HG03025 (cell line): ENCODE data around the gene TMCO4.

Experiments
- ATAC-seq: cut with Tn5 transposase; IDR thresholded peaks from one replicate; pipeline ENCODE4 v1.9.1; 2021; ENCODE audit warnings: mild to moderate bottlenecking, moderate library complexity; ENCODE audit not compliant: unreplicated experiment, low FRiP score

The TMCO4 gene

DNA sequence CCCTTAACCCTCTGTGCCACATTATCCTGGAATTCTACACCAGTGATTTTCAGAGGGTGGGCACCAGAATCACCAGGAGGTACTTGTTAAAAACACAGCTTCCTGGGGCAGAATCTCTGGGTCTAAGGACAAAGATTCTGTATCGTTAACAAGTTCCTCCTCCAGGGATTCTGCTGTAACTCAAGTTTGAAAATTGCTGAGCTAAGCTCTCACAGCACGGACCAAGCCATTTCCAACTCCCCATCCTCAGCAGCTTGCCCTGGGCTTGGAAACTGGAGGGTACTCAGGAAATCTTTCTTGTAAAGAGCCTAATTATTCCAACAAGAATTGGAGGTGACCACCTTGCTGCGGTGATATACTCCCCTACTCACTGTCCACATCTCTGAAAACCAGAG, 48.8 kb downstream of the TMCO4 start:
- ATAC-seq, result no peak

DNA sequence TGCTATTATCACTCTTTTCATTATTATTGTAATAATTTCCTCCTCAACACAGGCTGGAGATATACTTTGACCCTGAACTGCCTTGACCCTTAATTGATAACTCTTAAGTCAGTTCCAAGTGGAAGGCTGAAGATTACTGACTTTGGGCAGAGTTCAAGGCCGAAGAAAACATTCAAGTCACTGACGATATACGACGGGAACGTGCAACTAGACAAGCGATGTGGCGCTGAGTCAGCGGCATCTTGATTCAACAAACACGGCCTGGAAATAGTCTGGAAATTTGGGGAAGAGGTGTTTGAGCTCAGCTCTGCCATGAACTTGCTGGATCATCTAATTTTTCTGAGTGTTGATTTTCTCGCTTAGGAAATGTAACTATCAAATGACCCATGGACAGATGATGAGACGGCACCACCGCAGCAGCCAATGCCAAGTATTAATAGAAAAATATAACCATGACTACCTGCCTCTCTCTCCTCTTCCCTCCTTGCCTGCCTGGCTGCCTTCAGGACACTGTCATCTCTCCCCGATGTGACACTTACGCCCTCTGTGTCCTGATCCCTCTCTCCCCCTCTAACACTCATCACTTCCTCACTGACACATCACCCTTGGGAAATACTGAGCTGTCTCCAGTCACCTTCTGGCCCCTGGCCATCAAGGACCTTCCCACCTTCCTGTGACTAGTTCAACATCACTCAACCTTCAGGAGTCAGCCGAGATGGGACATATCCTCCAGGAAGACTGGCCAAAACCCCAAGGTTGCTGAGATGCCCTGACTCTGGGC, 49.4 kb downstream of the TMCO4 start:
- ATAC-seq, result no peak

DNA sequence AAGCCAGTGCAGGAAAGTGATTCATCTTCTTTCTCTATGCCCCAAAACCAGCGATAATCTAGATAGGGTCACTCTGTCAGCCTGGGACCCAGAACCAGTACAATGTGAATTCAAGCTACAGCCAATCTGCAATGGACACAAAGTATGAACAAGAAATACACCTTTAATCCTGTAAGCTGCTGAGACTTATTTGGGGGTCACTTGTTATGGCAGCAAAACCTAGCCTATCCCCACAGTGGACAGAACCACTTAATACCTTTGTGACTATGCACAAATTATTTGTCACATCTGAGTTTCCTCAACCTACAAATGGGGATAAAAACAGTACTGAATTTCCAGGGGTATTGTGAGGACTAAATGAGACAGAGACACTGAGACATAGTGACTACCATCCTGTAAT, 50.0 kb downstream of the TMCO4 start:
- no peak for ATAC-seq

DNA sequence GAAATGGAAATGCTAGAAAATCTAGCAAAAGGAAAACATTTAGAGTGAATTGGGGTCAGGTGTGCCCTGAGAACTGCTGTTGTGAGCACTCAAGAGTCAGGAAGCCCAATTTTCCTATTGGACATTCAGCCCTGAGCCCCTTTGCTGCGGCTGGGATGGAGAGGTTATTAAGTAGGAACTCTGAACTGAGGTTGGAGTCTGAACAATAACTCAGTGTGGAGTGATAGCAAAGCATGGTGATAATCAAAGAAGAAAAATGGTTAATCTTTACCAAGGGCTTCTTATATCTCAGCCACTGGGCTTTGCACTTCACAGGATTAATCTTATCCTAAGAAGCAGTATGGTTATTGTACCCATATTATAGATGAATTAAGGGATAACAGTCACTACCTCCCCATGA, 52.0 kb downstream of the TMCO4 start:
- no peak for ATAC-seq

DNA sequence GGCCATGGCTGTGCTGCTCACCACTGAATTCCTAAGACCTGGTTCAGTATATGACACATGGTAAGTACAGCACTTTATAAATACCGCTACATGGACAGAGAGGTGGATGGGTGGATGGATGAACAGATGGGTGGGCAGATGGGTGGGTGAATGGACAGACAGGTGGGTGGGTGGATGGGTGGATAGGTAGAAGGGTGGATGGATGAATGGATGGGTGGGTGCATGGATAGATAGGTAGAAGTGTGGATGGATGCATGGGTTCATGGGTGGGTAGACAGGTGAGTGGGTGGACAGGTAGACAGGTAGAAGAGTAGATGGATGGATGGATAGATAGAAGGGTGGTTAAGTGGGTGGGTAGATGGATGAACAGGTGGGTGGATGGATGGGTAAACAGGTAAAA, 54.8 kb downstream of the TMCO4 start:
- ATAC-seq, result no peak

DNA sequence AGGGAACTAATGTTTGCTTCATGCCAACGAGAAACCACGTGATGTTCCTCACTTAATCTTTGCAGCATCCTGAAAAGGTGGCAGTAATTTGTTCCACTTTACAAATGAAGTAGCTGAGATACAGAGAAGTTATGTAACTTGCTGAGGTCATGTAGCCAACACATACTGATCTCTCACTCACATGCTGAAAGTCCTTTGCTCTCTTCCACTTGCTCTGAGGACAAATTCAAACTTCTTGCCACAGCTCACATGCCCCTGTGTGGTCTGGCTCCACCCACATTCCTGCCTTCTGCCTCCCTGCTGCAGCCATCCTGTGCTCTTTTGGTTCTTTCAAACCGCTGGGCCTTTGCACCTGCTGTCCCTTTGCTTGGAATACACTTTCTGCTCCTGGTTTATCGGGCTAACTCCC, 55.4 kb downstream of the TMCO4 start:
- ATAC-seq, result no peak

DNA sequence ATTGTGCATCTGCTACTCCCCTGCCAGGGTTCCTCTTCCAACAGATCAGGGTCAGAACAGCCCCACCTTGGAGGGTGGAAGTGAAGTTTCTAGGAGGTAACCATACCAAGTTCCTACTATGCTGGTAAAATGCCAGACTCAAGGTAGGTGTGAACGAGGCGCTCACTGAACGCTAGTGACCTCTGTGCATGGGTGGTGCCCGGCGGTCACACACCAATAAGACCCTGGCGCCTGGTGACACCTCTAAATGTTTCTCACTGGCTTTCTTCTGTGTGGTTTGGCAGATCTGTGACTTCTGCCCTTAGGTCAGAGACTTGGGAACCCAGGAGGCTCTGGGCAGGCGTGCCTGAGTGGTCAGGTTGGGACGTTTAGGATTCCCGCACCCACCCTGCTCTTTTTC, 55.9 kb downstream of the TMCO4 start:
- no peak for ATAC-seq

DNA sequence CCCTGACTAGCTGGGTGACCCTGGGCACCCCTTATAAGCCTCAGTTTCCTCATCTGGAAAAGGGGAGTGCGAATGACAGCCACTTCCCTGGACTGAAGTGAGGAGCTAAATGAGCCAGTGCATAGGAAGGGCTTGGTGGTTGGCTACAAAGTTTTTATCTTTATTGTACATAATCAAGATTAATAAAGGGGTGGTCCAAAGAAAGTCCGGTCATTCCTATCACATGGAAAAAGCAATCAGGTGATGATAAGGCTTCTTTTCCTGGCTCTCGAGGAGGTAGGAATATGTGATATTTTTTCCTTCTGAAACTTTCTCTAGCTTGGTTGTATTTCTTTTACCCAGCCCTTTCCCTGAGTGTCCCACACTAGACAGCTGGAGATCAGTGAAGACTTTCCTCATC, 56.5 kb downstream of the TMCO4 start:
- ATAC-seq, result no peak

DNA sequence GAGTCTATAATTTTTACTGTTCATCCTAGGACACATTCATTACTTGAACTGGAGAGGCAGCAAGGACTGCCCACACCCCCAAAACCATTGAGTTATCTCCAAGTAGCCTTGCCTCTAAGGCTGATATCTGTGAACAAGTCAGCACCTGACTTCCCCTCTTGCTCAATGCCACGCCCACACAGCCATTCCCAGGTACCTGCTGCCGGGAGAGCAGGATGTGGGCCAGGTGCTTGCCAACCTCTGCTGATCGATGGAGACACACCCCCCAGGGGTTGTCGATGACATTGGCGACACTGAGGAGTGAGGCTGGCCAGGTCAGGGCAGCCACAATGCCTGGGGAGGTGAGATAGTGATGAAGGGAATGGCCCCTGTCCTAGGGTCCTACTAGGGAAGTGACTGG, 60.1 kb downstream of the TMCO4 start:
- ATAC-seq, result no peak

DNA sequence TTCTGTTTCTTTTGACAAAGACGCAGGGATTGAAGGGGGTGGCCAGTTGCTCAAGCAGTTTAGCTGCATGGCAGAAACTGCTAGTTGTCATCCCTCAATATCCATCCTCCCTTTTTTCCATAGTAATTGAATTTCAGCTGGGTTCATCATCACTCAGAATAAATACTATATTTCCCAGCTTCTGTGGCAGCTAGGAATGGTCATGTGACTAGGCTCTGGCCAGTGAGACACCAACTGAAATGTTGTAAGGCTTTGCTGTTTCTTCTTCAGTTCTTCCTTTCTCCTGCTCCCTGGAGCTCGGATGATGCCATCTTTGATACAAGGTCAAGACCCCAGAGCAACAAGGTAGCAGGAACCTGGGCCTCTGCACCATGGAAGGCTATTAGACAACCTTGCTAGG, 61.0 kb downstream of the TMCO4 start:
- ATAC-seq, result no peak

DNA sequence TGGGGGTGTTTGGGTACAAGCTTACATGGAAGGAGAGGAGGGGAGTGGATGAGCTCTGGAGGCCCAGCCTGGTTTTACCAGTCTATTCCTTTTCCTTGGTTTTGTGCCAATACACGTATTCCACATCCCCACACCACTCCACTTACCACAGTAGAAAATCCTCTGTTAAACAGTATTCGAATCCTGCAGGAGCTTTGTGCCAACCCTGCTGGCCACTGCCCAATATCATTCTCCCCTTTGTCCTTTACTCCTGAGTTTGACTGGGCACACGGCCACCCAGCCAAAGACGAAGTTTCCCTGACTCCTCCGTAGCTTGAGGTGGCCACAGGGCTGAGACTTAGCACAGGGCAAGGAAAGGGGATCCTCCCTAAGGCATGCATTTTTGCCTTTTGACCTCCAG, 61.6 kb downstream of the TMCO4 start:
- no peak for ATAC-seq

DNA sequence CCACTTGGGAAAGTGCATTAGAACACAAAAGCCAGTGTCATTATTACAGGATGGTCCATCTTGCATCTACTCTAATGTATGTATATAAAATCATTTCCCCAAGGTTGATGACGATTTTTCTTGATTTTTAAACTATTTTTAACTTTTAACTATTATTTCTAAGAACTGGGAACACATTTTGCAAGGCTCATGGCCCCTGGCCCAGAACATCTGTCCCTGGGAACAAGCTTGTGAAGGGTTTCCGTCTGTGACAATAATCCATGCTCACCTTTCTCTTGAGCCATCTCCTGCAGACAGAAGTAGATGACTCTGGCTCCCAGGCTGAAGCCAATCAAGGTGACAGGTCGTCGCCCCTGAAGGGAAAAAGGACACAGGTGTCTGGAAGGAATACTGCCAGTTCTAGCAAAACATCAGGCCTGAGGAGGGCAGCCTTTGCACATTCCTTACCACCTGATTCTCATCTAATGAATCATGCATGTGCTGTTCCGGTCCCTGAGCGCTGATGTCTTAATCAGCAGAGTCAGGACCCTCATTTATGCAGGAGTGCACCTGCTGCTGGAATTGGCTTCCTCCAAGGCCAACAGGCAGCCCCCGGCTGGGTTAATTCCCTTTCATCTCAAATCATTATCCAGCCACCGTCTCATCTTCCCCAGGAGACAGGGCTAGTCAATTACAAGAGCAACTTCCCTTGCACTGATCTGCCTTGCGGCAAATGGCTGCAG, 62.5 kb downstream of the TMCO4 start:
- no peak for ATAC-seq

DNA sequence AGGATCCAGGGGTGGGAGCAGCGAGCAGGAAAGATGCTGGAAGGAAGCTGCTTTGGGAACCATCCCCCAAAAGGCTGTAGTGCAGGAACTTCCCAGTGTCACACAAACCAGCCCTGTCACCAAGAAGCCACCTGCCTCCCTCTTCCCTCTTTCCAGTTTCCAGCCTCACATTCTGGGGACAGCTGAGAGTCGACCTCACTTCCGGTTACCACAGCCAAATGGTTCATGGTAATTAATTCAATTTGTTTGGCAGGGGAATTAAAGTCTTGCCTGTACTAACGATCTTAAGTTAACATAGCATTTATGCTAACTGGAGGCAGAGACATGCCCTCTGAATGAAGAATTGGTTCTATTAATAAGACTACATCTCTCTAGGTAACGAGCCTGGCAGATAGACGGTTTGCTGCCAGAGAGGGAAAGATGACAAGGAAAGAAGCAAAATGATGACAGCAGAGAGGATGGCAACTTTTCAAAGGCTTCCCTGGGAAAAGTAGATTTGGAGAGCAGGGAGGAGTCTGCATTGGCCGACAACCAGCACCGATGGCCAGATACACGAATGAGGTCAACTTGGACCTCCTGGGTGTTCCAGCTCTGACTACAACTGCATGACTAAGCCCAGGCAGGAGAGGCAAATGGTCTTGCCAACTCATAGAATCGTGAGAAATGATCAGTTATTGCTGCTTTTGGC, 64.1 kb downstream of the TMCO4 start:
- no peak for ATAC-seq

DNA sequence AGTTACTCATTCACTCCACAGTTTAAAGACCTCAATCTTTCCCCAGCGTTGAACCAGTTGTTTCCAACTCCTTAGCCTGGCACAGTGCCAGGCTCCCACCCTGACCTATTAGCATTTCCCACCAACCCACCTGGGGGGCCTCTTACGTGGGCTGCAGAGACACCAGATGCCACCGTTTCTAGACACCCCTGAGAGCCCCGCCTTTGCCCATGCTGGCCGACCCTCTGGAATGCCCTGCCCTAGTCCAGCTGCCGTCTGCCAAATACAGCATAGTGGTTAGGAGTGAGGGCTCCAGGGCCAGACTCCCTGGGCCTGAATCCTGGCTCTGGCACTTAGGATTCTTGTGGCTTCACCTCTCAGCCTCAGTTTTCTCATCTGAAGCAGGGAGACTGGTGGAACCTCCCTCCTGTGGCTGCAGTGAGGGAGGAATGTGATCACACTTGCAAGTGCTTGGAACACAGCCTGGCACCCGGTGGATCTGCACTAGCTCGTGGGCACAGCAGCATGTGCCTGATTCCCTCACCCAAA, 65.2 kb downstream of the TMCO4 start:
- ATAC-seq, result no peak

DNA sequence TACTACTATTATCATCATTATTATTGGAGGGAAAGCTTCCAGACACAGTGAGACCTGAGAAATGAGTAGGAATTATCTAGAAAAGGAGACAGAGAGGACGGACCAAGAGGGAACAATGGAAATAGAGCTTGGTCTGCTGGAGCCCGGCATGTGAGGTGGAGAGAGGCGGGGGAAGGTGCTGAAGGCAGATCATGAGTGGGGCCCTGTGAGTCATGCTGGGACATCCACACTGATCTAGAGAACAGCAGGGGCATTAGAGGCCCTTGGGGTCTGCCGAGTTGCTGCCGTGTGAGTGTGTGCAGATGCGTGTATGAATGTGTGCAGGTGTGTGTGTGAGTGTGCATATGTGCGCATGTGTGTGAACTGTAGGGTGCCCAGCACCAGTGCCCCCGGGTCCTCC, 65.7 kb downstream of the TMCO4 start:
- no peak for ATAC-seq

DNA sequence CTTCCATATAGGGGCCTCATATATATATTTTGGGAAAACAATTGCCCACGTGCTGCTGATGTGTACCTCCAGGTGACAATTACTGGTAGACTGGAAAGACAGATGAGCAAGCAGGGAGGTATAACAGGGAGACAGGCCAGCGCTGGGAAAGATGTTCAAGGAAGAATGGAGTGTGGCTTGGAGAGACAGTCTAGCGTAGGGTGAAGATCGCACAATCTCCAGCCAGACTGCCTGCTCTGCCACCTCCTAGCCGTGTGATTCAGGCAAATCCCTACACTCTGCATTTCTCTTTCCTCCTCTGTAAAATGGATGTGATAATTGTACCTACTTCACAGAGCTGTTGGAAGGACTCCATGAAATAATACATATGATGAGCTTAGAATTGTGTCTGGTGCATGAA, 66.1 kb downstream of the TMCO4 start:
- ATAC-seq, result no peak

DNA sequence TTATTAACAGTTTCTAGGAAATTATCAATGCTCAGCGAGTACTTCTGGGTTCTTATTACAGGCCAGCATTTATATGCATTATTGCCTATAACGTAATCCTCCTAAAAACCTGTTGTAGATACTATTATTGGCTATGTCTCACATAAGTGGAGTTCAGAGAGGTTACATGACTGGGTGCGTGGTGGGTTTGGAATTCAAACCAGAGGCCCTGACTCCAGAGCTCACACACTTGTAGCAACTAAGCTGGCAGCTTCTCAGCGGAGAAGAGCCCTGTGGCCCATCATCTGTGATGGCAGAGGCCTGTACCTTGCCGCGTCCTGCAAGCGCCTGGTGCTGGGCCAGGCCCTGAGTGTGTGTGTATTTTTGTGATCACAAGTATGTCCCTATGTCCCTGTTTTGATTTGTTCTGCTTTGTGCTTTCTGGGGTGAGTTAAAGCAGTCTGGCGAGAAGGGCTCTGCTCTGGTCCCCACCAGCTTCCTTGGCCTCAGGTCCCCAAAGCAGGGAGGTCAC, 68.3 kb downstream of the TMCO4 start:
- no peak for ATAC-seq

DNA sequence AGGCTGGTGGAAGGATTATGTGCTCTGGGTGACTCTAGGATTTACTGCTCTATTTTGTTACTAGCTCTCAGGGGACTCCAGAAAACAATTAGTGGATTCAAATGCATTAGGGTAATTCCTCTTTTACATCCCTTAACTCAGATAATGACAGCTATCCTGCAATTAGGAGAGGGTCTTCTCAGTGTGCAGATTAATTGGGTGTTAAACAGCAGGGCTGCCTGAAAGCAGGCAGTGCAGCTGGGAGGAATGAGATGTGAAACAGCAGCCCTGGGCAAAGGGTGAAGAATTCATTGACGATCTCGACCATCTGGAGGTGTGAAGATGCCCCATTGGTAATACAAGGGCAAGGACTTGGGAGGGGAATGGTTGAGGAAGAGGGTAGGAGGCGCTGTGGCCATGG, 68.9 kb downstream of the TMCO4 start:
- no peak for ATAC-seq

DNA sequence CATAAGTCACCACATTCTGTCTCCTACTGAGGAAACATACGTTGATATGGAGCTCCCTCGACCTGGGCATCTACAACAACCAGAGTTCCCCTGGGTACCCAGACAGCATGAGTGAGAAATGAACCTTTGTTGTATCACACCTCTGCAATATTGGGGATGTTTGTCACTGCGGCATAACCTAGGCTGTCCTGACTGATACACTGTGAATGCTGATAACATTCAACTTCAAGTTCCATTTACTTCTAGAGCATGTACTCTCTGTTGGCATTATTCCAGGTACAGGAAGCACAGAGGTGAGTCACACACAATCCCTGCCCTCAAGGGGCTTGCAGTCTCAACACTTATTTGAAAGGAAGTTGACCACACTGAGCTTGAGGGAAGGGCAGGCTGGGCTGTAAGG, 69.5 kb downstream of the TMCO4 start:
- no peak for ATAC-seq

DNA sequence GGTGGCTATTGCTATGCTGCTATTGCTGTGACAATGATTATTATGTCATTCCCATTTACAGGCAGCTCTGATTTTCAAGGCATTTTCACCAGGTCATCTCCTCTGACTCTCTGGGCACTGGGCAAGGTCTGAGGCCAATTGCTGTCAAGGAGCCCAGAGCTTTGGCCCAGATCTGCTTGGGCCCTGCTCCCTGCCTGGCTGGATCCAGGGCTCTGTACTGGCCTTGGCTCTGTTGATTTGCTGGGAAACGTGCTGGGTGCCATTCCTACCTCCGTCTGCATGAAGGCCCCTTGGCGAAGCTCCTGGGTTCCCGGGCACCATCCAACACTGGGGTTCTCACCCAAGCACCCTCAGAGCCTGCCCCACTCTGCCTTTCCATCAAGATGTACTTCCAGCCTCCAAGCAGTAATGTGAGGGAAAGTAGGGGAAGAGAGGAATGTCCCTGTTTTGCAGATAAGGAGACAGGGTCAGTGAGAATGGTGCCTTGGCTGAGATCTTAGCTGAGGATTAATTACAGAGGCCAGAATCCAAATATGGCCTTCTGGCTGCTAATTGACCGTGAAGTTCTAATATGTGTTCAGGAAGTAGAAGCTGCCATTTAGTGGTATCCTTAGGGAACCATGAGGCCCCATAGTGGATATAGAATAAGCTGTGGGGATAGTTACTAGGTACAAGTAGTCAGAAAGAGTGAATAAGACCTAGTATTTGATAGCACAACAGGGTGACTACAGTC, 71.1 kb downstream of the TMCO4 start:
- no peak for ATAC-seq

DNA sequence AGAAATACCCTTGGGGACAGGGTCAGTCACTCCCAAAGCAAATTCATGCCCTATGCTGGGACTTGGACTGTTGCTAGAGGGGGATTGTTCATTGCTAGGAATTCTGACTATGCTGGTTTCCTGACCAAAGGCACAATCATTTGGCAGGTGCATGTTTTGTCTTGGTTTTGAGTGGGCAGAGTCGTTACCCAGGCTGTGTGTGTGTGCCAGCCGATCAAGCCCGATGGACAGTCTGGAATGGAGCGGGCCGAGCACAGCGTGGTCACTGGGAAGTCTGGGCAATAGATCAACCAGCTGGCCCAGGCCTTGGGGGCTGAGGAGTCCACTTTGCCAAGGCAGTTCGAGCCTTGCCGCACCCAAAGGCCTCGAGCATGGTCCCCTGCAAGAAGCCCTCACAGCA, 74.1 kb downstream of the TMCO4 start:
- ATAC-seq, result no peak
